Globus pallidus (tissue), 1 donor: ENCODE data around the gene MYO15B.

Source experiments
- DNase-seq: peaks from one replicate; pipeline ENCODE4 v3.0.0-alpha.2; 2015; ENCODE audit warnings: low spot score

MYO15B gene

GRCh38 chr17:75603123-75603522 is 15.5 kb downstream of the MYO15B start:
- DNase-seq, result no peak

GRCh38 chr17:75604034-75604695 is 16.6 kb downstream of the MYO15B start:
- no peak for DNase-seq

GRCh38 chr17:75605790-75606189 is 18.2 kb downstream of the MYO15B start:
- no peak for DNase-seq

- DNase-seq, result no peak
These were observed 19.5 kb downstream of the MYO15B start for GRCh38 chr17:75607086-75607485.

- no peak for DNase-seq
These were observed 22.7 kb downstream of the MYO15B start for GRCh38 chr17:75610103-75610984.

GRCh38 chr17:75611851-75612429 is 24.3 kb downstream of the MYO15B start:
- DNase-seq, result no peak

- no peak for DNase-seq
These were observed 25.5 kb downstream of the MYO15B start for GRCh38 chr17:75612906-75613626.

- no peak for DNase-seq
These were observed 26.4 kb downstream of the MYO15B start for GRCh38 chr17:75614006-75614405.

GRCh38 chr17:75614556-75615270 is 27.1 kb downstream of the MYO15B start:
- no peak for DNase-seq

- DNase-seq, result no peak
These were observed 27.7 kb downstream of the MYO15B start for GRCh38 chr17:75615301-75615700.

GRCh38 chr17:75616521-75617122 is 29.0 kb downstream of the MYO15B start:
- DNase-seq, result no peak

- DNase-seq, result no peak
These were observed 29.6 kb downstream of the MYO15B start for GRCh38 chr17:75617218-75617617.

GRCh38 chr17:75617675-75618074 is 30.1 kb downstream of the MYO15B start:
- DNase-seq, result no peak

GRCh38 chr17:75619506-75620431 is 32.2 kb downstream of the MYO15B start:
- no peak for DNase-seq

GRCh38 chr17:75621489-75621888 is 33.9 kb downstream of the MYO15B start:
- DNase-seq, result no peak

GRCh38 chr17:75622076-75622475 is 34.5 kb downstream of the MYO15B start:
- no peak for DNase-seq

GRCh38 chr17:75622771-75623273 is 35.2 kb downstream of the MYO15B start:
- no peak for DNase-seq

GRCh38 chr17:75623386-75623785 is 35.8 kb downstream of the MYO15B start:
- no peak for DNase-seq

- no peak for DNase-seq
These were observed 36.4 kb downstream of the MYO15B start for GRCh38 chr17:75624021-75624420.
